Cardiac fibroblast (primary cell): ENCODE data around the gene CNTNAP2.
"Not testable (repeated sequence)": the region's sequence is repeated elsewhere in the genome, so short reads cannot be mapped to it uniquely, and the experiment has no call there.

Source experiments
- DNase-seq, 2 donors: peaks; one replicate each; pipeline versions ENCODE4 v3.0.0 to v3.0.0-alpha.2; 2010; ENCODE audit warnings: low read depth in 2 of 2
- H3K4me3 ChIP-seq, 2 donors: replicated peaks in 1 of 2; 1 replicate in 1 of 2; 2 replicates in 1 of 2; pipeline ENCODE4 v1.5.1; 2011; ENCODE audit warnings: low read depth in 2 of 2, low read length in 2 of 2, mild to moderate bottlenecking in 2 of 2, moderate library complexity in 1 of 2
- CTCF ChIP-seq: IDR thresholded peaks from one replicate; pipeline ENCODE4 v1.5.1; 2011; ENCODE audit warnings: low read depth, mild to moderate bottlenecking, low read length, inconsistent platforms

The CNTNAP2 gene

GRCh38 chr7:146878901-146879300 is 762.3 kb downstream of the CNTNAP2 start:
- TF ChIP-seq CTCF, result no peak
- DNase-seq, result no peak
- H3K4me3 ChIP-seq, result no peak overlapping the region

- no peak for DNase-seq
- no peak overlapping the region for H3K4me3 ChIP-seq
- no peak for TF ChIP-seq CTCF
These were observed 768.6 kb downstream of the CNTNAP2 start for GRCh38 chr7:146885231-146885630.

- no peak for DNase-seq
- H3K4me3 ChIP-seq, result no peak overlapping the region
- no peak for TF ChIP-seq CTCF
These were observed 773.4 kb downstream of the CNTNAP2 start for GRCh38 chr7:146889806-146890555.

- no peak for DNase-seq
- no peak for TF ChIP-seq CTCF
- no peak overlapping the region for H3K4me3 ChIP-seq
These were observed 775.5 kb downstream of the CNTNAP2 start for GRCh38 chr7:146892151-146892550.

GRCh38 chr7:146894927-146895326 is 778.3 kb downstream of the CNTNAP2 start:
- no peak for DNase-seq

GRCh38 chr7:146902266-146902665 is 785.7 kb downstream of the CNTNAP2 start:
- TF ChIP-seq CTCF, result no peak
- DNase-seq, result no peak
- H3K4me3 ChIP-seq, result no peak overlapping the region

More at GRCh38 chr7:146894927-146895326, 778.3 kb downstream of the CNTNAP2 start:
- no peak for TF ChIP-seq CTCF
- H3K4me3 ChIP-seq, result no peak overlapping the region

- no peak for DNase-seq
- no peak for TF ChIP-seq CTCF
- no peak overlapping the region for H3K4me3 ChIP-seq
These were observed 786.1 kb downstream of the CNTNAP2 start for GRCh38 chr7:146902728-146903127.

GRCh38 chr7:146905746-146906145 is 789.1 kb downstream of the CNTNAP2 start:
- not testable (repeated sequence) for DNase-seq

More at GRCh38 chr7:146905746-146906145, 789.1 kb downstream of the CNTNAP2 start:
- H3K4me3 ChIP-seq, result not testable (repeated sequence)
